GM18519 (cell line): ENCODE measurements around the gene GHRL.
"Not testable (repeated sequence)": the region's sequence is repeated elsewhere in the genome, so short reads cannot be mapped to it uniquely, and the experiment has no call there.

ENCODE experiments used
- ATAC-seq: cut with Tn5 transposase; IDR thresholded peaks from one replicate; pipeline ENCODE4 v1.9.1; 2021; ENCODE audit warnings: mild to moderate bottlenecking, moderate library complexity; ENCODE audit not compliant: unreplicated experiment, low FRiP score

GHRL gene

GRCh38 chr3:10300087-10300486 lies 7.3 kb upstream of the GHRL start:
- ATAC-seq, result no peak

GRCh38 chr3:10299679-10300078 lies 6.9 kb upstream of the GHRL start:
- no peak for ATAC-seq

GRCh38 chr3:10299175-10299574 lies 6.4 kb upstream of the GHRL start:
- no peak for ATAC-seq

GRCh38 chr3:10298064-10298463 lies 5.3 kb upstream of the GHRL start:
- not testable (repeated sequence) for ATAC-seq

- no peak for ATAC-seq
Measured at GRCh38 chr3:10294030-10294586, 1.4 kb upstream of the GHRL start.

GRCh38 chr3:10291641-10292040 lies 1.1 kb downstream of the GHRL start:
- no peak for ATAC-seq

- no peak for ATAC-seq
Measured at GRCh38 chr3:10290481-10291176, 2.1 kb downstream of the GHRL start.

- no peak for ATAC-seq
Measured at GRCh38 chr3:10289787-10290355, 2.9 kb downstream of the GHRL start.

GRCh38 chr3:10289077-10289476 lies 3.7 kb downstream of the GHRL start:
- ATAC-seq, result no peak

GRCh38 chr3:10288575-10288960 lies 4.2 kb downstream of the GHRL start:
- no peak for ATAC-seq

GRCh38 chr3:10287936-10288574 lies 4.7 kb downstream of the GHRL start:
- no peak for ATAC-seq

- no peak for ATAC-seq
Measured at GRCh38 chr3:10286596-10287295, 6.0 kb downstream of the GHRL start.

GRCh38 chr3:10286133-10286524 lies 6.6 kb downstream of the GHRL start:
- ATAC-seq, result no peak

- no peak for ATAC-seq
Measured at GRCh38 chr3:10285272-10286132, 7.2 kb downstream of the GHRL start.

GRCh38 chr3:10284496-10284895 lies 8.3 kb downstream of the GHRL start:
- no peak for ATAC-seq

GRCh38 chr3:10283638-10284037 lies 9.1 kb downstream of the GHRL start:
- ATAC-seq, result no peak

GRCh38 chr3:10281951-10282350 lies 10.8 kb downstream of the GHRL start:
- ATAC-seq, result no peak

GRCh38 chr3:10280571-10280970 lies 12.2 kb downstream of the GHRL start:
- ATAC-seq, result no peak

- no peak for ATAC-seq
Measured at GRCh38 chr3:10280177-10280529, 12.6 kb downstream of the GHRL start.
